Left cardiac atrium (tissue), 2 donors: ENCODE data around the gene OSBPL5. TPM values are rescaled to one million over a fixed set of nuclear protein-coding genes. Genes with fewer than 3 reads are reported as not detected.

ENCODE experiments used
- total RNA-seq, 2 donors: library from RNA; stranded (reverse); fragmentation: NEBNext Ultra II Directional; extraction: Animal tissue kit (Norgen Biotek cat#: 25700); gene quantifications; one replicate each; pipeline ENCODE4 v1.2.1, GENCODE V29; 2021
- donor health status: DM: no; HTN: yes; CAD: no; lungs with severe emphysema.
- donor health status: DM: yes; HTN: yes; CAD: no.

The OSBPL5 gene
- total RNA-seq, 2 donors from 2014 or later: 17.3 to 21.0 TPM

Other genes with a start within 250 kb of the OSBPL5 start
- 1 to 10 TPM; 2.2 to 3.4 TPM for gene PHLDA2, start 235.9 kb downstream of the OSBPL5 start, total RNA-seq
- 100 to 1,000 TPM; 125 to 144 TPM for gene NAP1L4, start 173.0 kb downstream of the OSBPL5 start, total RNA-seq
- gene CARS1, start 107.9 kb downstream of the OSBPL5 start, total RNA-seq: 10 to 100 TPM; 16.8 to 28.7 TPM
- gene MRGPRG, start 53.5 kb upstream of the OSBPL5 start, total RNA-seq: not detected
- gene MRGPRE, start 67.1 kb upstream of the OSBPL5 start, total RNA-seq: under 1 TPM in 1 of 2 donors, not detected in 1; 0.15 TPM
- 10 to 100 TPM; 10.8 to 13.2 TPM for gene ZNF195, start 213.8 kb upstream of the OSBPL5 start, total RNA-seq